Rectal smooth muscle tissue (tissue), 1 donor: Measurements from ENCODE around the gene MEP1A.
A peak's percentile ranks its signal among the peaks of the same experiment; 100 is the strongest.
"Not testable (repeated sequence)": the region's sequence is repeated elsewhere in the genome, so short reads cannot be mapped to it uniquely, and the experiment has no call there.

ENCODE experiments used
- H3K27ac ChIP-seq: one replicate; pipeline ENCODE4 v1.7.0; 2013; ENCODE audit warnings: low read depth, low read length, inconsistent platforms
- H3K27me3 ChIP-seq: one replicate; pipeline ENCODE4 v1.7.0; 2013; ENCODE audit warnings: low read length; ENCODE audit not compliant: control insufficient read depth, insufficient read depth
- H3K36me3 ChIP-seq: one replicate; pipeline ENCODE4 v1.7.0; 2013; ENCODE audit warnings: low read length; ENCODE audit not compliant: control insufficient read depth, insufficient read depth
- H3K4me1 ChIP-seq: one replicate; pipeline ENCODE4 v1.7.0; 2013; ENCODE audit warnings: low read length; ENCODE audit not compliant: control insufficient read depth, insufficient read depth
- H3K4me3 ChIP-seq: one replicate; pipeline ENCODE4 v1.7.0; 2013; ENCODE audit warnings: low read length
- H3K9ac ChIP-seq: one replicate; pipeline ENCODE4 v1.7.0; 2013; ENCODE audit warnings: low read length

The MEP1A gene

GRCh38 chr6:46819561-46819960 is 26.4 kb downstream of the MEP1A start:
- no peaks in the 10 kb centered on the region for H3K4me1 ChIP-seq
- H3K36me3 ChIP-seq: no peaks in the 10 kb centered on the region
- no peak overlapping the region for H3K9ac ChIP-seq
- no peaks in the 10 kb centered on the region for H3K27me3 ChIP-seq
- H3K4me3 ChIP-seq: no peak overlapping the region
- H3K27ac ChIP-seq: no peak overlapping the region

GRCh38 chr6:46821458-46821881 is 28.3 kb downstream of the MEP1A start:
- H3K4me1 ChIP-seq: no peaks in the 10 kb centered on the region
- H3K9ac ChIP-seq: no peak overlapping the region
- H3K4me3 ChIP-seq: no peak overlapping the region
- no peaks in the 10 kb centered on the region for H3K36me3 ChIP-seq
- H3K27ac ChIP-seq: no peak overlapping the region
- H3K27me3 ChIP-seq: no peaks in the 10 kb centered on the region

- no peaks in the 10 kb centered on the region for H3K27me3 ChIP-seq
- no peak overlapping the region for H3K4me3 ChIP-seq
- no peaks in the 10 kb centered on the region for H3K36me3 ChIP-seq
- no peaks in the 10 kb centered on the region for H3K4me1 ChIP-seq
- H3K27ac ChIP-seq: no peak overlapping the region
- H3K9ac ChIP-seq: no peak overlapping the region
Measured at GRCh38 chr6:46828939-46829338, 35.8 kb downstream of the MEP1A start.

GRCh38 chr6:46832816-46833215 is 39.6 kb downstream of the MEP1A start:
- Histone ChIP-seq H3K27me3 (no peaks in the 10 kb centered on the region), H3K9ac (no peak overlapping the region), H3K4me3 (no peak overlapping the region), H3K27ac (no peak overlapping the region), H3K36me3 (no peaks in the 10 kb centered on the region), H3K4me1 (no peaks in the 10 kb centered on the region)

- not testable (repeated sequence) for H3K9ac ChIP-seq, H3K27ac ChIP-seq
Measured at GRCh38 chr6:46834257-46834916, 41.2 kb downstream of the MEP1A start.

GRCh38 chr6:46834991-46835390 is 41.8 kb downstream of the MEP1A start:
- H3K27ac ChIP-seq, H3K9ac ChIP-seq, H3K36me3 ChIP-seq, H3K4me3 ChIP-seq, H3K4me1 ChIP-seq, H3K27me3 ChIP-seq: not testable (repeated sequence)

More at GRCh38 chr6:46834257-46834916, 41.2 kb downstream of the MEP1A start:
- not testable (repeated sequence) for H3K4me1 ChIP-seq, H3K4me3 ChIP-seq, H3K36me3 ChIP-seq, H3K27me3 ChIP-seq

- no peak overlapping the region for H3K4me3 ChIP-seq
- no peak overlapping the region for H3K9ac ChIP-seq
- no peak overlapping the region for H3K27ac ChIP-seq
- H3K4me1 ChIP-seq: no peaks in the 10 kb centered on the region
- H3K27me3 ChIP-seq: no peaks in the 10 kb centered on the region
- H3K36me3 ChIP-seq: no peaks in the 10 kb centered on the region
Measured at GRCh38 chr6:46838033-46838432, 44.8 kb downstream of the MEP1A start.

- not testable (repeated sequence) for H3K27me3 ChIP-seq, H3K27ac ChIP-seq, H3K4me3 ChIP-seq, H3K36me3 ChIP-seq, H3K9ac ChIP-seq, H3K4me1 ChIP-seq
Measured at GRCh38 chr6:46842252-46842846, 49.2 kb downstream of the MEP1A start.

GRCh38 chr6:46845126-46845525 is 51.9 kb downstream of the MEP1A start:
- no peaks in the 10 kb centered on the region for H3K36me3 ChIP-seq

GRCh38 chr6:46848684-46849360 is 55.6 kb downstream of the MEP1A start:
- Histone ChIP-seq H3K27ac (no peak overlapping the region), H3K36me3 (no peaks in the 10 kb centered on the region), H3K4me3 (peak overlapping the region; percentile 49), H3K27me3 (no peaks in the 10 kb centered on the region), H3K9ac (no peak overlapping the region), H3K4me1 (no peaks in the 10 kb centered on the region)

More at GRCh38 chr6:46845126-46845525, 51.9 kb downstream of the MEP1A start:
- H3K27ac ChIP-seq: no peak overlapping the region
- H3K4me1 ChIP-seq: no peaks in the 10 kb centered on the region
- H3K27me3 ChIP-seq: no peaks in the 10 kb centered on the region
- H3K4me3 ChIP-seq: no peak overlapping the region
- H3K9ac ChIP-seq: no peak overlapping the region

- no peaks in the 10 kb centered on the region for H3K27me3 ChIP-seq
- no peak overlapping the region for H3K4me3 ChIP-seq
- H3K4me1 ChIP-seq: no peaks in the 10 kb centered on the region
- H3K36me3 ChIP-seq: no peaks in the 10 kb centered on the region
- no peak overlapping the region for H3K27ac ChIP-seq
- no peak overlapping the region for H3K9ac ChIP-seq
Measured at GRCh38 chr6:46849361-46849690, 56.1 kb downstream of the MEP1A start.

GRCh38 chr6:46850792-46851191 is 57.6 kb downstream of the MEP1A start:
- Histone ChIP-seq H3K9ac (no peak overlapping the region), H3K4me1 (no peaks in the 10 kb centered on the region), H3K36me3 (no peaks in the 10 kb centered on the region), H3K27ac (no peak overlapping the region), H3K27me3 (no peaks in the 10 kb centered on the region), H3K4me3 (no peak overlapping the region)

GRCh38 chr6:46851576-46851975 is 58.4 kb downstream of the MEP1A start:
- H3K27me3 ChIP-seq, H3K9ac ChIP-seq, H3K27ac ChIP-seq, H3K4me1 ChIP-seq, H3K4me3 ChIP-seq, H3K36me3 ChIP-seq: not testable (repeated sequence)
